Measurements from ENCODE around the gene LRMDA. TPM values are rescaled to one million over a fixed set of nuclear protein-coding genes. Genes with fewer than 3 reads are reported as not detected.

LRMDA gene
- total and polyA plus RNA-seq, 2 of the 8 experiments (the other 6 are each of a cell fraction or from before 2014, with no cell fraction given), result 0.86 to 2.8 TPM

- Histone ChIP-seq H2BK20ac (ENCODE audit: low read length) (no peak overlapping the region), H2AK5ac (ENCODE audit: low read depth, low read length) (no peak overlapping the region), H3K36me3 (ENCODE audit: control insufficient read depth in 2 of 4, insufficient read depth in 4 of 4, low read length in 3 of 4) (no peaks in the 10 kb centered on the region), H4K91ac (replicated peaks; ENCODE audit: insufficient read length, low read length) (no peak overlapping the region), H4K5ac (ENCODE audit: insufficient read length, low read depth, low read length) (no peak overlapping the region), H3K18ac (ENCODE audit: extremely low read depth, low read length) (no peak overlapping the region), H3K4me2 (ENCODE audit: insufficient read depth in 1 of 2, low read depth in 2 of 2, low read length in 2 of 2) (no peak overlapping the region), H3K27me3 (replicated peaks in 1 of 4; ENCODE audit: control insufficient read depth in 3 of 4, extremely low read depth in 1 of 4, insufficient read depth in 3 of 4, low read length in 3 of 4) (no peaks in the 10 kb centered on the region), H3K4me3 (ENCODE audit: extremely low read depth in 1 of 4, insufficient read depth in 2 of 4, low read depth in 3 of 4, low read length in 4 of 4) (no peak overlapping the region), H3K27ac (ENCODE audit: low read depth, low read length) (no peak overlapping the region), H4K20me1 (replicated peaks in 1 of 2; ENCODE audit: control insufficient read depth in 1 of 2, insufficient read depth in 2 of 2, low read length in 2 of 2) (no peaks in the 10 kb centered on the region), H3K4me1 (replicated peaks in 1 of 4; ENCODE audit: control insufficient read depth in 3 of 4, insufficient read depth in 4 of 4, low read length in 3 of 4) (peaks cover 0 to 2% (median 0%) of the 10 kb centered on the region in 4 experiments; a peak in 2 of 7 replicates), H3K4ac (replicated peaks; ENCODE audit: insufficient read length, low read depth, low read length) (no peak overlapping the region), H3K9me3 (ENCODE audit: insufficient read depth in 2 of 2, low read depth in 1 of 2, low read length in 1 of 2) (peaks cover 0 to 3% of the 10 kb centered on the region in 2 experiments; a peak in 1 of 4 replicates), H2BK12ac (ENCODE audit: low read depth, low read length) (no peak overlapping the region), H2BK5ac (ENCODE audit: low read depth, low read length) (no peak overlapping the region), H3K9ac (replicated peaks in 1 of 4; ENCODE audit: extremely low read depth in 1 of 4, low read depth in 3 of 4, low read length in 3 of 4) (no peak overlapping the region), H2AFZ (ENCODE audit: low read length) (no peak overlapping the region), H2BK120ac (replicated peaks; ENCODE audit: low read depth, low read length) (no peak overlapping the region), H4K8ac (ENCODE audit: extremely low read depth, insufficient read depth, low read length) (no peak overlapping the region), H3K23me2 (ENCODE audit: low read depth, low read length) (no peaks in the 10 kb centered on the region), H3K79me2 (ENCODE audit: control insufficient read depth in 1 of 2, insufficient read depth in 2 of 2, low read length in 2 of 2) (no peaks in the 10 kb centered on the region), H3K56ac (replicated peaks; ENCODE audit: insufficient read length, low read depth, low read length) (no peak overlapping the region), H3K79me1 (ENCODE audit: low read depth, low read length) (no peaks in the 10 kb centered on the region), H2BK15ac (ENCODE audit: low read length) (no peak overlapping the region), H3K23ac (ENCODE audit: insufficient read length) (no peak overlapping the region), H3K14ac (ENCODE audit: insufficient read length) (no peak overlapping the region)
- WGBS, 2 experiments (ENCODE audit: extremely low coverage in 1 of 2, insufficient coverage in 1 of 2, insufficient read length in 1 of 2, insufficient replicate concordance in 2 of 2, low coverage in 1 of 2, low lambda C conversion rate in 2 of 2, missing lambda C conversion rate in 1 of 2), result 87% methylated on average over 4 of the region's 4 CpGs; no CpG with 5 or more reads in 1 of the 2 experiments
- ChIA-PET CTCF (ENCODE audit: partially characterized antibody) (interaction anchor here (1.4 to 1.7 kb wide), 2 partner anchors 15 to 17 kb away, joined by 3 to 4 read pairs; no protein-coding TSS in a partner anchor), POLR2A (ENCODE audit: partially characterized antibody) (no interaction called here)
- FAIRE-seq (no peak), DNase-seq (ENCODE audit: low read depth in 1 of 2, low spot score in 2 of 2) (no peak)
- TF ChIP-seq SIX5 (IDR thresholded peaks at IDR 0.05; ENCODE audit: low read depth, low read length) (no peak), EP300 (IDR thresholded peaks at IDR 0.05; ENCODE audit: borderline replicate concordance in 1 of 2, low read depth in 2 of 2, low read length in 2 of 2) (no peak), YY1 (IDR thresholded peaks at IDR 0.05; ENCODE audit: low read depth, low read length) (no peak), JUN (IDR thresholded peaks at IDR 0.05; ENCODE audit: low read depth, low read length) (no peak), ASH2L (IDR thresholded peaks at IDR 0.05; ENCODE audit: low read length) (no peak), EZH2 (IDR thresholded peaks at IDR 0.05; ENCODE audit: low read depth, low read length, severe bottlenecking) (no peak)
These were observed 888.2 kb downstream of the LRMDA start for GRCh38 chr10:76319661-76320060.
